Vagina (tissue), 2 donors: ENCODE data around the gene DIO3. TPM values are rescaled to one million over a fixed set of nuclear protein-coding genes. Genes with fewer than 3 reads are reported as not detected.

Experiments used
- DNase-seq, 2 donors: peaks; one replicate each; pipeline ENCODE4 v3.0.0-alpha.2; 2017; ENCODE audit errors: extremely low spot score in 2 of 2
- H3K27ac ChIP-seq: fragments of 200-600 bp; sonication (generic); one replicate; pipeline ENCODE4 v1.5.1; 2019
- H3K27me3 ChIP-seq: fragments of 200-600 bp; sonication (generic); one replicate; pipeline ENCODE4 v1.5.1; 2019
- H3K36me3 ChIP-seq, 2 donors: fragments of 200-600 bp; sonication (generic); one replicate each; pipeline ENCODE4 v1.5.1; 2017 to 2019
- H3K4me1 ChIP-seq: fragments of 200-600 bp; sonication (generic); one replicate; pipeline ENCODE4 v1.5.1; 2019
- H3K4me3 ChIP-seq, 2 donors: fragments of 200-600 bp; sonication (generic); 1 replicate in 1 of 2; 2 replicates in 1 of 2; pipeline ENCODE4 v1.5.1; 2016 to 2019
- H3K9me3 ChIP-seq: fragments of 200-600 bp; sonication (generic); one replicate; pipeline ENCODE4 v1.5.1; 2019
- CTCF ChIP-seq, 3 experiments: fragments of 450-650 bp in 2 of 3; fragments of 200-600 bp in 1 of 3; sonication (generic) in 1 of 3; IDR thresholded peaks; one replicate each; pipeline ENCODE4 v1.5.1; 2017 to 2019; ENCODE audit warnings: antibody characterized with exemption in 3 of 3, mild to moderate bottlenecking in 2 of 3, moderate library complexity in 2 of 3
- POLR2A ChIP-seq, 2 donors: fragments of 450-650 bp; IDR thresholded peaks; one replicate each; pipeline ENCODE4 v1.6.1; 2017; ENCODE audit warnings: antibody characterized with exemption in 2 of 2, mild to moderate bottlenecking in 2 of 2, moderate library complexity in 2 of 2
- POLR2AphosphoS5 ChIP-seq, 2 donors: sonication (generic); formaldehyde crosslinking; IDR thresholded peaks; one replicate each; pipeline ENCODE4 v1.9.0; 2017; ENCODE audit warnings: antibody characterized with exemption in 2 of 2, mild to moderate bottlenecking in 2 of 2, low read depth in 1 of 2; ENCODE audit not compliant: insufficient read depth in 1 of 2
- intact Hi-C: fragments of 100-400 bp; cut with DNase I; formaldehyde crosslinking; loops from one replicate; pipeline ENCODE4 v1.15.1; 2023
- total RNA-seq: library from RNA; depleted of rRNA; stranded (reverse); fragments of >200 nt; gene quantifications from one replicate; pipeline ENCODE4 v1.2.3, GENCODE V29; 2016

DIO3 gene
- total RNA-seq, 1 donor from 2014 or later: 52.1 TPM

- TF ChIP-seq POLR2A (IDR thresholded peaks at IDR 0.05): no peak
- TF ChIP-seq CTCF (IDR thresholded peaks at IDR 0.05): no peak
- no peak for TF ChIP-seq POLR2AphosphoS5 (IDR thresholded peaks at IDR 0.05; ENCODE audit: insufficient read depth in 1 of 2, low read depth in 1 of 2)
- H3K36me3 ChIP-seq: no peaks in the 10 kb centered on the region
These were observed 4.6 kb upstream of the DIO3 start for GRCh38 chr14:101556566-101557320.

DNA sequence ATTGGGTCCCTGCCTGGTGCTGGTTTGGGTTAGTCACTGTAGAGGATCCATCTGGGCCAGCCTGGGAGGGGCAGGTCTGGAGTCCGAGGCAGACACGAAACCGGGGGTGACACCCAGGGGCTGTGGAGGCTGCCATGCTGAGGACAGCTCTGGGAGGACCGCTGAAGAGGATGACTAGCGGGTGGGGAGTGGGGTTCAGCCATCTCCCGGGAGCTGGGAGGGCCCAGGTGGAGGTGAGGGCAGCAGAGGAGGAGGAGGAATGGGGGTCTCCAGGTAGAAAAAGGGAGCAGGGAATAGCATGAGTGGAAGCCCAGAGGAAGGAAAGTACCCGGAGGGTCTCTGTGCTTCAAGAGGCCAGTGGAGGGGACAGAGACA, 4.0 kb upstream of the DIO3 start:
- Histone ChIP-seq H3K36me3 (no peaks in the 10 kb centered on the region), H3K4me1 (peaks cover 29% of the 10 kb centered on the region), H3K27ac (peak overlapping the region; percentile 90), H3K4me3 (peak overlapping the region in 1 of 2 donors; percentile 82), H3K9me3 (peaks cover 7% of the 10 kb centered on the region), H3K27me3 (no peaks in the 10 kb centered on the region)
- no peak for DNase-seq
- intact Hi-C loops: no loop called here
- TF ChIP-seq POLR2A (IDR thresholded peaks at IDR 0.05) (no peak), CTCF (IDR thresholded peaks at IDR 0.05) (no peak)

More at GRCh38 chr14:101556566-101557320, 4.6 kb upstream of the DIO3 start:
- no peak for DNase-seq
- Histone ChIP-seq H3K4me3 (peak overlapping the region in 1 of 2 donors; percentile 82), H3K27ac (peak overlapping the region; percentile 90), H3K4me1 (peaks cover 29% of the 10 kb centered on the region), H3K27me3 (no peaks in the 10 kb centered on the region), H3K9me3 (peaks cover 4% of the 10 kb centered on the region)
- intact Hi-C loops: no loop called here

DNA sequence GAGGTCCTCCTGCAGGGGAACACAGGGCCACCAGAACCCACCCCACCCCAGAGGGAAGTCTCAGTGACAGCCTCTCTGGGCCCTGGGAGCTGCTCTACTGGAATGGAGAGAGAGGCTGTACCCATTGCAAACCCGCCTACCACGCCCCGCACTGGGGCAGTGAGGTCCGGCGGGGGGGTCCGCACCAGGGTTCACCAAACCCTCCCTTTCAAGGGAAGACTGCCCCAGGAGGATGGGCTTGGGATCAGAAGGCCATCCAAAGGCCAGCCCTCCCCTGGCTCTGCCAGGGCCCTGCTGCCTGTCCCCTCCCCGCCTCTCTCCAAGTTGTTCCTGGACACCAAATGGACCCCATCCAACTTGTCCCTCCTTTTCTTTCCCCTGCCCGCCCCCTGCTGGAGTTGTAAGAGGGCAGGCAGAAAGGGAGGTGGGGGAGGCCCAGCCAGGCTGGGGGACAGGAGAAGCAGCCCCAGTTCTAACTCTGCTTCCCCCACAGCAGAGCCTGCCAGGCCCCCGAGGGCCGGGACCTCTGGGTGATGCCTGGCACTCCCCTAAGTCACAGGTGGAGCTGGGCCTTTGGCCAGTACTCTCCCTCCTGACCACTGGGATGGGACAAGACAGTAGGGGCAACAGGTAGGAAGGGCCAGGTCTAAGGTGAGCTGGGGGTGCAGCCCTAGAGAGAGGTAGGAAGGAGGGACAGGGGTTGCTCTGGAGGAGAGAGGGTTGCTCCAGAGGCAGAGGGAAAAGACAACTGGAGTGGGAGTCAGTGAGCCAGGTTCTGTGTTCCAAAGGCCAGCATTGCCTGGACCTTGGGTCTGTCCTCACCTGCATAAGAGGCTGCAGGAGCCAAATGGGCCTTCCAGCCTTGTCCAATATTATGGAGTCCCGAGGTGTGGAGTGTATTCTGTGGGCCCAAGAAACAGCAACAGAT, 3.2 kb upstream of the DIO3 start:
- no peaks in the 10 kb centered on the region for H3K27me3 ChIP-seq
- H3K4me1 ChIP-seq: peaks cover 36% of the 10 kb centered on the region
- H3K36me3 ChIP-seq: no peaks in the 10 kb centered on the region
- peak overlapping the region; percentile 62 to 82 for H3K4me3 ChIP-seq
- TF ChIP-seq POLR2AphosphoS5 (IDR thresholded peaks at IDR 0.05; ENCODE audit: insufficient read depth in 1 of 2, low read depth in 1 of 2) (peak in 1 of 2 donors; percentile 55), CTCF (IDR thresholded peaks at IDR 0.05) (peak in 2 of 3 experiments; percentile 46 to 57), POLR2A (IDR thresholded peaks at IDR 0.05) (no peak)
- intact Hi-C loops: no loop called here
- peaks cover 7% of the 10 kb centered on the region for H3K9me3 ChIP-seq
- H3K27ac ChIP-seq: peak overlapping the region; percentile 90
- no peak for DNase-seq

- no peak for DNase-seq
- H3K36me3 ChIP-seq: no peaks in the 10 kb centered on the region
- TF ChIP-seq POLR2AphosphoS5 (IDR thresholded peaks at IDR 0.05; ENCODE audit: insufficient read depth in 1 of 2, low read depth in 1 of 2): no peak
- no peak for TF ChIP-seq POLR2A (IDR thresholded peaks at IDR 0.05)
- TF ChIP-seq CTCF (IDR thresholded peaks at IDR 0.05): no peak
- H3K27ac ChIP-seq: peak overlapping the region; percentile 90
- peaks cover 7% of the 10 kb centered on the region for H3K9me3 ChIP-seq
- H3K27me3 ChIP-seq: peaks cover under 1% of the 10 kb centered on the region
- H3K4me3 ChIP-seq: peak overlapping the region; percentile 62 to 82
- intact Hi-C loops: no loop called here
- peaks cover 39% of the 10 kb centered on the region for H3K4me1 ChIP-seq
These were observed 2.5 kb upstream of the DIO3 start for GRCh38 chr14:101558739-101559240.
